K562 (cell line): ENCODE measurements around the gene CRABP1. TPM values are rescaled to one million over a fixed set of nuclear protein-coding genes. Genes with fewer than 3 reads are reported as not detected.

ENCODE experiments used
- polyA plus RNA-seq, 8 experiments: library from polyadenylated mRNA; depleted of rRNA in 4 of 8; stranded (reverse) in 5 of 8; unstranded in 3 of 8; fragments of >200 nt; fragmentation: Nextera tagmentation in 2 of 8; fragmentation: Illumina TruSeq in 1 of 8; extraction: Ambion mirVana in 2 of 8; extraction: Trizol in 1 of 8; gene quantifications; 2 replicates each; pipeline versions ENCODE4 v1.2.1 to v1.2.3, GENCODE V29; 2011 to 2014; ENCODE audit warnings: inconsistent platforms in 1 of 8, missing spikeins in 1 of 8
- small RNA-seq: library from RNA; depleted of rRNA; stranded (forward); fragments of <200 nt; gene quantifications from one replicate; pipeline ENCODE3, GENCODE V24; 2014
- total RNA-seq, 7 experiments: library from RNA; depleted of rRNA in 6 of 7; stranded (reverse); fragments of >200 nt in 6 of 7; fragmentation: Illumina TruSeq in 2 of 7; extraction: Trizol in 2 of 7; gene quantifications; 2 replicates each; pipeline versions ENCODE4 v1.2.1 to v1.2.3, GENCODE V29; 2011 to 2021; ENCODE audit warnings: low replicate concordance in 1 of 7

CRABP1 gene
- total and polyA plus RNA-seq, 9 of the 15 experiments (the other 6 are each of a cell fraction or from before 2014, with no cell fraction given): 0.60 TPM; not detected in 8

Small RNAs within 50 kb of the gene (small RNA-seq; reads per million reads assigned to genes)
- gene AC090607.5: 0.51 reads per million, percentile 24 among the genes with 10 or more reads in this experiment

Other genes starting within 250 kb of the CRABP1 start
Only the 7 nearest of the 10 such genes appear.
- gene IDH3A, start 191.0 kb upstream of the CRABP1 start, total RNA-seq (2014; rRNA removed): 37.4 and 56.3 TPM in 2 replicates
- gene IDH3A, start 191.0 kb upstream of the CRABP1 start, total RNA-seq (2014; rRNA removed; fragmentation: Illumina TruSeq; extraction: Trizol): 94.5 and 101 TPM in 2 replicates
- gene IDH3A, start 191.0 kb upstream of the CRABP1 start, total RNA-seq (2015; rRNA removed; fragmentation: Illumina TruSeq; extraction: Trizol): 77.4 and 87.2 TPM in 2 replicates
- gene IDH3A, start 191.0 kb upstream of the CRABP1 start, total RNA-seq (2021): 130 and 131 TPM in 2 replicates
- 88.5 and 115 TPM in 2 replicates for gene IDH3A, start 191.0 kb upstream of the CRABP1 start, polyA plus RNA-seq (2011; rRNA removed)
- gene IDH3A, start 191.0 kb upstream of the CRABP1 start, polyA plus RNA-seq (2014; fragmentation: Illumina TruSeq; extraction: Trizol): 107 and 116 TPM in 2 replicates
- gene IDH3A, start 191.0 kb upstream of the CRABP1 start, polyA plus RNA-seq (2014; fragmentation: Nextera tagmentation; extraction: Ambion mirVana): 100 to 1,000 TPM; 190 to 249 TPM
- 70.0 and 86.7 TPM in 2 replicates for gene IDH3A, start 191.0 kb upstream of the CRABP1 start, polyA plus RNA-seq (2014; rRNA removed)
- gene ACSBG1, start 105.8 kb upstream of the CRABP1 start, total RNA-seq (2014; rRNA removed): 2.5 and 3.3 TPM in 2 replicates
- gene ACSBG1, start 105.8 kb upstream of the CRABP1 start, total RNA-seq (2014; rRNA removed; fragmentation: Illumina TruSeq; extraction: Trizol): 3.1 and 3.7 TPM in 2 replicates
- gene ACSBG1, start 105.8 kb upstream of the CRABP1 start, total RNA-seq (2015; rRNA removed; fragmentation: Illumina TruSeq; extraction: Trizol): 0.83 TPM in 2 replicates
- gene ACSBG1, start 105.8 kb upstream of the CRABP1 start, total RNA-seq (2021): 2.6 and 3.3 TPM in 2 replicates
- 1.2 and 2.0 TPM in 2 replicates for gene ACSBG1, start 105.8 kb upstream of the CRABP1 start, polyA plus RNA-seq (2011; rRNA removed)
- 4.8 and 6.4 TPM in 2 replicates for gene ACSBG1, start 105.8 kb upstream of the CRABP1 start, polyA plus RNA-seq (2014; fragmentation: Illumina TruSeq; extraction: Trizol)
- gene ACSBG1, start 105.8 kb upstream of the CRABP1 start, polyA plus RNA-seq (2014; fragmentation: Nextera tagmentation; extraction: Ambion mirVana): under 1 TPM; 0.36 to 0.75 TPM
- gene ACSBG1, start 105.8 kb upstream of the CRABP1 start, polyA plus RNA-seq (2014; rRNA removed): 4.6 and 5.0 TPM in 2 replicates
- not detected in 2 replicates for gene DNAJA4, start 75.8 kb upstream of the CRABP1 start, total RNA-seq (2014; rRNA removed)
- gene DNAJA4, start 75.8 kb upstream of the CRABP1 start, total RNA-seq (2014; rRNA removed; fragmentation: Illumina TruSeq; extraction: Trizol): 0.11 TPM in 1 of 2 replicates, not detected in the other
- 0.08 TPM in 1 of 2 replicates, not detected in the other for gene DNAJA4, start 75.8 kb upstream of the CRABP1 start, total RNA-seq (2015; rRNA removed; fragmentation: Illumina TruSeq; extraction: Trizol)
- gene DNAJA4, start 75.8 kb upstream of the CRABP1 start, total RNA-seq (2021): 0.16 and 0.25 TPM in 2 replicates
- 0.05 and 0.15 TPM in 2 replicates for gene DNAJA4, start 75.8 kb upstream of the CRABP1 start, polyA plus RNA-seq (2011; rRNA removed)
- not detected in 2 replicates for gene DNAJA4, start 75.8 kb upstream of the CRABP1 start, polyA plus RNA-seq (2014; fragmentation: Illumina TruSeq; extraction: Trizol)
- gene DNAJA4, start 75.8 kb upstream of the CRABP1 start, polyA plus RNA-seq (2014; fragmentation: Nextera tagmentation; extraction: Ambion mirVana): 1 to 10 TPM in 1 of 2 experiments, under 1 TPM in 1; 0.56 to 1.0 TPM
- gene DNAJA4, start 75.8 kb upstream of the CRABP1 start, polyA plus RNA-seq (2014; rRNA removed): 0.09 TPM in 1 of 2 replicates, not detected in the other
- gene SKIC8, start 40.7 kb upstream of the CRABP1 start, total RNA-seq (2014; rRNA removed): 99.3 and 118 TPM in 2 replicates
- gene SKIC8, start 40.7 kb upstream of the CRABP1 start, total RNA-seq (2014; rRNA removed; fragmentation: Illumina TruSeq; extraction: Trizol): 139 and 146 TPM in 2 replicates
- 152 and 164 TPM in 2 replicates for gene SKIC8, start 40.7 kb upstream of the CRABP1 start, total RNA-seq (2015; rRNA removed; fragmentation: Illumina TruSeq; extraction: Trizol)
- 79.5 and 87.3 TPM in 2 replicates for gene SKIC8, start 40.7 kb upstream of the CRABP1 start, total RNA-seq (2021)
- 158 and 224 TPM in 2 replicates for gene SKIC8, start 40.7 kb upstream of the CRABP1 start, polyA plus RNA-seq (2011; rRNA removed)
- gene SKIC8, start 40.7 kb upstream of the CRABP1 start, polyA plus RNA-seq (2014; fragmentation: Illumina TruSeq; extraction: Trizol): 124 and 127 TPM in 2 replicates
- 100 to 1,000 TPM; 352 to 389 TPM for gene SKIC8, start 40.7 kb upstream of the CRABP1 start, polyA plus RNA-seq (2014; fragmentation: Nextera tagmentation; extraction: Ambion mirVana)
- 140 and 168 TPM in 2 replicates for gene SKIC8, start 40.7 kb upstream of the CRABP1 start, polyA plus RNA-seq (2014; rRNA removed)
- gene IREB2, start 97.9 kb downstream of the CRABP1 start, total RNA-seq (2014; rRNA removed): 16.8 and 17.1 TPM in 2 replicates
- 37.7 and 48.0 TPM in 2 replicates for gene IREB2, start 97.9 kb downstream of the CRABP1 start, total RNA-seq (2014; rRNA removed; fragmentation: Illumina TruSeq; extraction: Trizol)
- 30.8 and 34.0 TPM in 2 replicates for gene IREB2, start 97.9 kb downstream of the CRABP1 start, total RNA-seq (2015; rRNA removed; fragmentation: Illumina TruSeq; extraction: Trizol)
- gene IREB2, start 97.9 kb downstream of the CRABP1 start, total RNA-seq (2021): 56.6 and 61.7 TPM in 2 replicates
- 51.5 and 59.1 TPM in 2 replicates for gene IREB2, start 97.9 kb downstream of the CRABP1 start, polyA plus RNA-seq (2011; rRNA removed)
- gene IREB2, start 97.9 kb downstream of the CRABP1 start, polyA plus RNA-seq (2014; fragmentation: Illumina TruSeq; extraction: Trizol): 45.4 and 53.2 TPM in 2 replicates
- 10 to 100 TPM; 18.0 to 21.4 TPM for gene IREB2, start 97.9 kb downstream of the CRABP1 start, polyA plus RNA-seq (2014; fragmentation: Nextera tagmentation; extraction: Ambion mirVana)
- gene IREB2, start 97.9 kb downstream of the CRABP1 start, polyA plus RNA-seq (2014; rRNA removed): 24.1 and 25.4 TPM in 2 replicates
- gene HYKK, start 167.2 kb downstream of the CRABP1 start, total RNA-seq (2014; rRNA removed): 1.9 and 4.8 TPM in 2 replicates
- 5.0 and 6.8 TPM in 2 replicates for gene HYKK, start 167.2 kb downstream of the CRABP1 start, total RNA-seq (2014; rRNA removed; fragmentation: Illumina TruSeq; extraction: Trizol)
- gene HYKK, start 167.2 kb downstream of the CRABP1 start, total RNA-seq (2015; rRNA removed; fragmentation: Illumina TruSeq; extraction: Trizol): 4.0 and 4.3 TPM in 2 replicates
- gene HYKK, start 167.2 kb downstream of the CRABP1 start, total RNA-seq (2021): 3.5 and 3.9 TPM in 2 replicates
- 4.5 and 6.1 TPM in 2 replicates for gene HYKK, start 167.2 kb downstream of the CRABP1 start, polyA plus RNA-seq (2011; rRNA removed)
- gene HYKK, start 167.2 kb downstream of the CRABP1 start, polyA plus RNA-seq (2014; fragmentation: Illumina TruSeq; extraction: Trizol): 5.7 TPM in 2 replicates
- gene HYKK, start 167.2 kb downstream of the CRABP1 start, polyA plus RNA-seq (2014; fragmentation: Nextera tagmentation; extraction: Ambion mirVana): 1 to 10 TPM; 3.0 to 3.1 TPM
- 3.5 and 5.1 TPM in 2 replicates for gene HYKK, start 167.2 kb downstream of the CRABP1 start, polyA plus RNA-seq (2014; rRNA removed)
- 283 and 304 TPM in 2 replicates for gene PSMA4, start 200.1 kb downstream of the CRABP1 start, total RNA-seq (2014; rRNA removed)
- gene PSMA4, start 200.1 kb downstream of the CRABP1 start, total RNA-seq (2014; rRNA removed; fragmentation: Illumina TruSeq; extraction: Trizol): 651 and 732 TPM in 2 replicates
- gene PSMA4, start 200.1 kb downstream of the CRABP1 start, total RNA-seq (2015; rRNA removed; fragmentation: Illumina TruSeq; extraction: Trizol): 546 and 601 TPM in 2 replicates
- gene PSMA4, start 200.1 kb downstream of the CRABP1 start, total RNA-seq (2021): 388 and 422 TPM in 2 replicates
- 597 and 814 TPM in 2 replicates for gene PSMA4, start 200.1 kb downstream of the CRABP1 start, polyA plus RNA-seq (2011; rRNA removed)
- 747 and 790 TPM in 2 replicates for gene PSMA4, start 200.1 kb downstream of the CRABP1 start, polyA plus RNA-seq (2014; fragmentation: Illumina TruSeq; extraction: Trizol)
- gene PSMA4, start 200.1 kb downstream of the CRABP1 start, polyA plus RNA-seq (2014; fragmentation: Nextera tagmentation; extraction: Ambion mirVana): 1,000 to 10,000 TPM; 1,794 to 1,857 TPM
- gene PSMA4, start 200.1 kb downstream of the CRABP1 start, polyA plus RNA-seq (2014; rRNA removed): 531 and 666 TPM in 2 replicates